Measurements from ENCODE around the gene ANKRD60. TPM values are rescaled to one million over a fixed set of nuclear protein-coding genes. Genes with fewer than 3 reads are reported as not detected.
A peak's percentile ranks its signal among the peaks of the same experiment; 100 is the strongest.

ANKRD60 gene
- total RNA-seq, 8 experiments from 2014 or later: not detected

DNA sequence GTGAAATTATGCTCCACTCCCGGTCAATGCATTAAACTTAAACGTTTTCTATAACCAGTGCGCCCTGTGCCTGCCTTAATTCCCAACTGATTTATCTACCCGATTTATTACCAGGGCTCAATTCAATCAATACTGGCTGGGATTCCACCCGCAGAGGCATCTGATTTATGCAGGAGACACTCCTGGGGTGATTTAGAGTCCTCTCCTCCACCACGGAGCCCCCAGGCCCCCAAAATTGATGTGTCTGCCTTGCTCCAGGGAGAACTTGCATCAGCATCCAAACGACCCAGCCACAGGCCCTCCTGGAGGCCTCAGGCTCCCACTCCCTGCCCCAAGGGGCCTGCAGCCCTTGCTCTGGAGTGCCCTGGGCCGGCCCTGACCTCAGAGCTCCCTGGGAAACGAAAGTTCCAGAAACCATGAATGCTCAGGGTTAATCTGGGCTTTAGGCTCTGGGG, 29.5 kb downstream of the ANKRD60 start:
- in situ Hi-C loops (cut with MboI; ENCODE audit: low pct_unique_long_range_greater_than_20kb in 2 of 9, low sequenced_read_pairs in 9 of 9, unreplicated experiment in 9 of 9): no loop called here
- ATAC-seq (replicated peaks in 6 of 8): peak in 5 of 8 experiments; percentile 79 to 92 (median 81)
- WGBS, 10 experiments: 20 to 77% (median 36%) methylated on average over 1 to 6 of the region's 9 CpGs; no CpG with 5 or more reads in 2 of the 10 experiments
- H3K4me1 ChIP-seq (replicated peaks in 1 of 2): peaks cover 34 to 45% of the 10 kb centered on the region in 2 donors
- H3K4me3 ChIP-seq: no peak overlapping the region
- peak overlapping the region; percentile 19 to 75 for H3K27ac ChIP-seq

- 57 to 100% (median 67%) methylated on average over 1 of the region's 4 CpGs; no CpG with 5 or more reads in 7 of the 10 experiments for WGBS, 10 experiments
- Histone ChIP-seq H3K27ac (peak overlapping the region; percentile 75 to 79), H3K4me1 (replicated peaks in 1 of 2) (peaks cover 34 to 45% of the 10 kb centered on the region in 2 donors), H3K4me3 (no peak overlapping the region)
- in situ Hi-C loops (cut with MboI; ENCODE audit: low pct_unique_long_range_greater_than_20kb in 2 of 9, low sequenced_read_pairs in 9 of 9, unreplicated experiment in 9 of 9): no loop called here
- ATAC-seq (replicated peaks in 6 of 8): peak in 1 of 8 experiments; percentile 20
Observed at GRCh38 chr20:58198384-58198783, 30.1 kb downstream of the ANKRD60 start.

DNA sequence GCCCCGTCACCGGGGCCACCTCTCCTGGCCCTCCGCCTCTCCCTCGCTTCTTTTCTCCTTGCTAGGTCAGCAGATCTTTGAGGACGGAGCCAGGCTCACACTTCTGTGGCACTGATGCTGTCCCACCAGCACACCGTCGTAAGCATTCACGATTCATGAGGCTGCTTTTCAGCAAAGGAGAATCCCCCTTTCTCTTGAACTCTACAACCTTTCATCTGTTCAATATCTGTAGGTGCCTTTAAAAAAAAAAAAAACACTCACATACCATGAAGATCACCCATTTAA, 31.3 kb downstream of the ANKRD60 start:
- 68 to 100% (median 87%) methylated on average over 1 to 7 of the region's 8 CpGs; no CpG with 5 or more reads in 4 of the 10 experiments for WGBS, 10 experiments
- Histone ChIP-seq H3K4me1 (replicated peaks in 1 of 2) (peaks cover 29 to 39% of the 10 kb centered on the region in 2 donors), H3K4me3 (no peak overlapping the region), H3K27ac (peak overlapping the region in 1 of 2 donors; percentile 56)
- in situ Hi-C loops (cut with MboI; ENCODE audit: low pct_unique_long_range_greater_than_20kb in 2 of 9, low sequenced_read_pairs in 9 of 9, unreplicated experiment in 9 of 9): no loop called here
- ATAC-seq (replicated peaks in 6 of 8): no peak

GRCh38 chr20:58196402-58197184, 31.9 kb downstream of the ANKRD60 start:
- 71 to 93% (median 79%) methylated on average over 2 to 11 of the region's 24 CpGs; no CpG with 5 or more reads in 4 of the 10 experiments for WGBS, 10 experiments
- Histone ChIP-seq H3K4me3 (no peak overlapping the region), H3K27ac (peak overlapping the region in 1 of 2 donors; percentile 56), H3K4me1 (replicated peaks in 1 of 2) (peaks cover 25 to 33% of the 10 kb centered on the region in 2 donors)
- in situ Hi-C loops (cut with MboI; ENCODE audit: low pct_unique_long_range_greater_than_20kb in 2 of 9, low sequenced_read_pairs in 9 of 9, unreplicated experiment in 9 of 9): no loop called here
- ATAC-seq (replicated peaks in 6 of 8): peak in 1 of 8 experiments; percentile 12

GRCh38 chr20:58195047-58195446, 33.4 kb downstream of the ANKRD60 start:
- Histone ChIP-seq H3K4me3 (no peak overlapping the region), H3K27ac (no peak overlapping the region), H3K4me1 (replicated peaks in 1 of 2) (peaks cover 25 to 30% of the 10 kb centered on the region in 2 donors)
- 50 to 100% (median 87%) methylated on average over 1 to 4 of the region's 6 CpGs; no CpG with 5 or more reads in 2 of the 10 experiments for WGBS, 10 experiments
- ATAC-seq (replicated peaks in 6 of 8): no peak
- in situ Hi-C loops (cut with MboI; ENCODE audit: low pct_unique_long_range_greater_than_20kb in 2 of 9, low sequenced_read_pairs in 9 of 9, unreplicated experiment in 9 of 9): no loop called here

DNA sequence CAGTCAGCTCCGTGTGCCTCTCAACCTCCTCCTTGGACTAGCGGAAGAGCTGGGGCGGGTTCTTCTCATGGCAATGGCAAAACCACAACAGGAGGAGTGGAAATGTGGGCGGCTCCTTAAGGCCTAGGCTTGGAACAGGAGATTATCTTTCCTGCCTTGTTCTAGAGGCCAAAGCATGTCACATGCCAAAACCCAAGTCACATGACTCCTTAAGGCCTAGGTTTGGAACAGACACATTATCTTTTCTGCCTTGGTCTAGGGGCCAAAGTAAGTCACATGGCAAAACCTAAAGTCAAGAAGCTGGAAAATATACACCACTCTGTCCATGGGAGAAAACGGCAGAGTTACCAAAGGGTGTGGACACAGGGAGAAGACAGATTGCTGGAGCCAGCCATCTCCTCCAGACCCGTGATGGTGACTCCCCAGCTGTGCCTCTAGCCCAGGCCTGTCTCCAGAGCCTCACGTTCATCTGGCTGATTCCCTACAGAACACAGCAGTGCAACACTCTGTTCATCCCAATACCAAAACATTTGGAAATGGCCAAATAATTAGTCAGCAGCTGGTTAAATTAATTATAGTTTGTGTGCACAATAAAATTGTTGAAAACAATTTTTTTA, 34.2 kb downstream of the ANKRD60 start:
- Histone ChIP-seq H3K4me1 (replicated peaks in 1 of 2) (peaks cover 20 to 22% of the 10 kb centered on the region in 2 donors), H3K4me3 (no peak overlapping the region), H3K27ac (no peak overlapping the region)
- in situ Hi-C loops (cut with MboI; ENCODE audit: low pct_unique_long_range_greater_than_20kb in 2 of 9, low sequenced_read_pairs in 9 of 9, unreplicated experiment in 9 of 9): no loop called here
- 0 to 90% (median 38%) methylated on average over 1 to 7 of the region's 7 CpGs; no CpG with 5 or more reads in 3 of the 10 experiments for WGBS, 10 experiments
- ATAC-seq (replicated peaks in 6 of 8): peak in 3 of 8 experiments; percentile 30 to 95 (median 82)

- Histone ChIP-seq H3K4me1 (replicated peaks in 1 of 2) (peaks cover 4 to 8% of the 10 kb centered on the region in 2 donors), H3K27ac (no peak overlapping the region), H3K4me3 (no peak overlapping the region)
- in situ Hi-C loops (cut with MboI; ENCODE audit: low pct_unique_long_range_greater_than_20kb in 2 of 9, low sequenced_read_pairs in 9 of 9, unreplicated experiment in 9 of 9): no loop called here
- 0 to 50% (median 44%) methylated on average over 1 to 4 of the region's 5 CpGs; no CpG with 5 or more reads in 7 of the 10 experiments for WGBS, 10 experiments
- ATAC-seq (replicated peaks in 6 of 8): no peak
Observed at GRCh38 chr20:58192567-58192966, 35.9 kb downstream of the ANKRD60 start.

- in situ Hi-C loops (cut with MboI; ENCODE audit: low pct_unique_long_range_greater_than_20kb in 2 of 9, low sequenced_read_pairs in 9 of 9, unreplicated experiment in 9 of 9): no loop called here
- WGBS, 10 experiments: 56 to 100% (median 72%) methylated on average over 1 to 9 of the region's 10 CpGs; no CpG with 5 or more reads in 2 of the 10 experiments
- no peak for ATAC-seq (replicated peaks in 6 of 8)
Observed at GRCh38 chr20:58192065-58192464, 36.4 kb downstream of the ANKRD60 start.

GRCh38 chr20:58188527-58188926, 39.9 kb downstream of the ANKRD60 start:
- WGBS, 10 experiments: 22 to 80% (median 45%) methylated on average over 1 to 2 of the region's 2 CpGs; no CpG with 5 or more reads in 4 of the 10 experiments
- Histone ChIP-seq H3K4me3 (no peak overlapping the region), H3K4me1 (replicated peaks in 1 of 2) (no peaks in the 10 kb centered on the region), H3K27ac (no peak overlapping the region)
- in situ Hi-C loops (cut with MboI; ENCODE audit: low pct_unique_long_range_greater_than_20kb in 2 of 9, low sequenced_read_pairs in 9 of 9, unreplicated experiment in 9 of 9): loop anchor here in 2 of 9 experiments (10.0 kb wide), 2 partner anchors 534 to 584 kb away; no protein-coding TSS in a partner anchor
- ATAC-seq (replicated peaks in 6 of 8): no peak

More at GRCh38 chr20:58192065-58192464, 36.4 kb downstream of the ANKRD60 start:
- H3K27ac ChIP-seq: no peak overlapping the region
- peaks cover 0 to 3% of the 10 kb centered on the region in 2 donors for H3K4me1 ChIP-seq (replicated peaks in 1 of 2)
- H3K4me3 ChIP-seq: no peak overlapping the region

- Histone ChIP-seq H3K27ac (no peak overlapping the region), H3K4me1 (replicated peaks in 1 of 2) (no peaks in the 10 kb centered on the region), H3K4me3 (no peak overlapping the region)
- no peak for ATAC-seq (replicated peaks in 6 of 8)
- in situ Hi-C loops (cut with MboI; ENCODE audit: low pct_unique_long_range_greater_than_20kb in 2 of 9, low sequenced_read_pairs in 9 of 9, unreplicated experiment in 9 of 9): loop anchor here in 2 of 9 experiments (10.0 kb wide), 2 partner anchors 530 to 580 kb away; no protein-coding TSS in a partner anchor
- 60 to 100% (median 81%) methylated on average over 1 to 3 of the region's 4 CpGs; no CpG with 5 or more reads in 5 of the 10 experiments for WGBS, 10 experiments
Observed at GRCh38 chr20:58184984-58185383, 43.5 kb downstream of the ANKRD60 start.

GRCh38 chr20:58184063-58184462, 44.4 kb downstream of the ANKRD60 start:
- ATAC-seq (replicated peaks in 6 of 8): no peak
- in situ Hi-C loops (cut with MboI; ENCODE audit: low pct_unique_long_range_greater_than_20kb in 2 of 9, low sequenced_read_pairs in 9 of 9, unreplicated experiment in 9 of 9): loop anchor here in 2 of 9 experiments (10.0 kb wide), 2 partner anchors 529 to 579 kb away; no protein-coding TSS in a partner anchor
- 0 to 100% (median 60%) methylated on average over 1 to 3 of the region's 3 CpGs; no CpG with 5 or more reads in 5 of the 10 experiments for WGBS, 10 experiments

GRCh38 chr20:58182521-58183140, 45.8 kb downstream of the ANKRD60 start:
- no peak for ATAC-seq (replicated peaks in 6 of 8)
- 40 to 100% (median 80%) methylated on average over 1 to 8 of the region's 8 CpGs; no CpG with 5 or more reads in 3 of the 10 experiments for WGBS, 10 experiments
- in situ Hi-C loops (cut with MboI; ENCODE audit: low pct_unique_long_range_greater_than_20kb in 2 of 9, low sequenced_read_pairs in 9 of 9, unreplicated experiment in 9 of 9): loop anchor here in 2 of 9 experiments (10.0 kb wide), 2 partner anchors 528 to 578 kb away; no protein-coding TSS in a partner anchor

More at GRCh38 chr20:58184063-58184462, 44.4 kb downstream of the ANKRD60 start:
- H3K4me1 ChIP-seq (replicated peaks in 1 of 2): peaks cover 4% of the 10 kb centered on the region in 2 donors
- H3K27ac ChIP-seq: no peak overlapping the region
- no peak overlapping the region for H3K4me3 ChIP-seq

More at GRCh38 chr20:58182521-58183140, 45.8 kb downstream of the ANKRD60 start:
- Histone ChIP-seq H3K4me3 (no peak overlapping the region), H3K27ac (no peak overlapping the region), H3K4me1 (replicated peaks in 1 of 2) (peaks cover 5% of the 10 kb centered on the region in 2 donors)

All from motor neuron (in vitro differentiated cells).